Gastrocnemius medialis (tissue), 4 donors: ENCODE data around the gene SP3. TPM values are rescaled to one million over a fixed set of nuclear protein-coding genes. Genes with fewer than 3 reads are reported as not detected.

Experiments used
- ATAC-seq, 2 donors: fragments of 150-250 bp; one replicate each; pipeline ENCODE4 v1.9.1; 2016
- DNase-seq, 2 donors: peaks; one replicate each; pipeline ENCODE4 v3.0.0-alpha.2; 2019
- H3K27ac ChIP-seq, 4 donors: fragments of 200-600 bp; sonication (generic); 1 replicate in 1 of 4; 2 replicates in 3 of 4; pipeline ENCODE4 v1.5.1; 2016 to 2018; ENCODE audit warnings: mild to moderate bottlenecking in 2 of 4, moderate library complexity in 1 of 4
- H3K27me3 ChIP-seq, 3 donors: fragments of 200-600 bp; sonication (generic) in 2 of 3; 1 replicate in 1 of 3; 2 replicates in 2 of 3; pipeline versions ENCODE4 v1.5.1 to v1.6.0; 2016 to 2019; ENCODE audit warnings: mild to moderate bottlenecking in 1 of 3, moderate library complexity in 1 of 3
- H3K36me3 ChIP-seq, 2 donors: fragments of 200-600 bp; sonication (generic) in 1 of 2; one replicate each; pipeline ENCODE4 v1.5.1; 2017 to 2018
- H3K4me1 ChIP-seq, 2 donors: fragments of 200-600 bp; sonication (generic) in 1 of 2; one replicate each; pipeline ENCODE4 v1.5.1; 2016 to 2017; ENCODE audit warnings: mild to moderate bottlenecking in 2 of 2
- H3K4me3 ChIP-seq, 4 donors: fragments of 200-600 bp; sonication (generic) in 3 of 4; 1 replicate in 1 of 4; 2 replicates in 3 of 4; pipeline ENCODE4 v1.5.1; 2016 to 2019; ENCODE audit warnings: mild to moderate bottlenecking in 2 of 4
- H3K9me3 ChIP-seq, 3 donors: fragments of 200-600 bp; sonication (generic) in 2 of 3; 1 replicate in 1 of 3; 2 replicates in 2 of 3; pipeline ENCODE4 v1.5.1; 2016 to 2019
- POLR2A ChIP-seq, 2 donors: fragments of 450-650 bp; IDR thresholded peaks; one replicate each; pipeline ENCODE4 v1.6.1; 2017; ENCODE audit warnings: antibody characterized with exemption in 2 of 2, mild to moderate bottlenecking in 2 of 2, moderate library complexity in 2 of 2
- in situ Hi-C, 4 donors: fragments of 200-750 bp; cut with MboI; loops; one replicate each; pipeline versions ENCODE4 v1.15.0 to v1.8.0; 2017; ENCODE audit warnings: low sequenced_read_pairs in 4 of 4
- intact Hi-C: fragments of 100-400 bp; cut with DNase I; formaldehyde crosslinking; loops from one replicate; pipeline ENCODE4 v1.15.1; 2023; ENCODE audit warnings: low total_unique reads
- total RNA-seq, 4 donors: library from RNA; depleted of rRNA; stranded (reverse); fragments of >200 nt; gene quantifications; one replicate each; pipeline versions ENCODE4 v1.1.0 to v1.2.3, GENCODE V29; 2016
- TF ChIP-seq, protein P1 (sequence below), 5 experiments: fragments of 450-650 bp in 3 of 5; fragments of 200-600 bp in 2 of 5; sonication (generic) in 2 of 5; IDR thresholded peaks in 4 of 5; conservative IDR thresholded peaks in 1 of 5; 1 replicate in 4 of 5; 2 replicates in 1 of 5; pipeline ENCODE4 v1.5.1; 2016 to 2019; ENCODE audit warnings: antibody characterized with exemption in 5 of 5, mild to moderate bottlenecking in 3 of 5, moderate library complexity in 3 of 5

SP3 gene
- total RNA-seq, 4 donors from 2014 or later, result 47.9 to 68.9 (median 58.7) TPM

DNA sequence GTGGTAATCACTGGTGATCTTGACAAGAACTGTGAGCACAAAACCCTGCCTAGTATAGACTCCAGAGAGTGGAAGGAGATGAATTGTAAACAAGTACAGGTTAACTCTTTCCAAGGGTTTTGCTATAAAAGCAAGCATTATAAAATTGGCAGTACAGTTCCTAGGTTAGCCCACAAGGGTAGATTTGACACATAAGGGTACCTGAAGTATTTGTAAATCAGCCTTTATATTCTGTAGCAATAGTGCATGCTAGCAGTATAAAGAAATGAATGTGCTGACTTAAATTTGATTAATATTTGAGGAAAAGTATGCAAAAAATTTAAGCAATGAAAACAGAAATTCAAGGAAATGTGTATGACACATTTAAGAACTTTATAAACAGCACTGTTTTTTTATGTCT, 42.4 kb downstream of the SP3 start:
- H3K27ac ChIP-seq, result no peak overlapping the region
- no peak for ATAC-seq
- peaks cover 0 to 13% of the 10 kb centered on the region in 2 donors for H3K36me3 ChIP-seq
- TF ChIP-seq POLR2A (IDR thresholded peaks at IDR 0.05), result no peak
- TF ChIP-seq, protein P1, sequence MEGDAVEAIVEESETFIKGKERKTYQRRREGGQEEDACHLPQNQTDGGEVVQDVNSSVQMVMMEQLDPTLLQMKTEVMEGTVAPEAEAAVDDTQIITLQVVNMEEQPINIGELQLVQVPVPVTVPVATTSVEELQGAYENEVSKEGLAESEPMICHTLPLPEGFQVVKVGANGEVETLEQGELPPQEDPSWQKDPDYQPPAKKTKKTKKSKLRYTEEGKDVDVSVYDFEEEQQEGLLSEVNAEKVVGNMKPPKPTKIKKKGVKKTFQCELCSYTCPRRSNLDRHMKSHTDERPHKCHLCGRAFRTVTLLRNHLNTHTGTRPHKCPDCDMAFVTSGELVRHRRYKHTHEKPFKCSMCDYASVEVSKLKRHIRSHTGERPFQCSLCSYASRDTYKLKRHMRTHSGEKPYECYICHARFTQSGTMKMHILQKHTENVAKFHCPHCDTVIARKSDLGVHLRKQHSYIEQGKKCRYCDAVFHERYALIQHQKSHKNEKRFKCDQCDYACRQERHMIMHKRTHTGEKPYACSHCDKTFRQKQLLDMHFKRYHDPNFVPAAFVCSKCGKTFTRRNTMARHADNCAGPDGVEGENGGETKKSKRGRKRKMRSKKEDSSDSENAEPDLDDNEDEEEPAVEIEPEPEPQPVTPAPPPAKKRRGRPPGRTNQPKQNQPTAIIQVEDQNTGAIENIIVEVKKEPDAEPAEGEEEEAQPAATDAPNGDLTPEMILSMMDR (IDR thresholded peaks at IDR 0.05 in 4 of 5, conservative IDR thresholded peaks at IDR 0.05 in 1 of 5), result no peak
- intact Hi-C loops (no loop called here), in situ Hi-C loops (no loop called here)
- H3K4me3 ChIP-seq, result no peak overlapping the region
- H3K27me3 ChIP-seq, result no peaks in the 10 kb centered on the region
- DNase-seq, result no peak
- H3K9me3 ChIP-seq, result no peaks in the 10 kb centered on the region
- H3K4me1 ChIP-seq, result peaks cover 36 to 45% of the 10 kb centered on the region in 2 donors

DNA sequence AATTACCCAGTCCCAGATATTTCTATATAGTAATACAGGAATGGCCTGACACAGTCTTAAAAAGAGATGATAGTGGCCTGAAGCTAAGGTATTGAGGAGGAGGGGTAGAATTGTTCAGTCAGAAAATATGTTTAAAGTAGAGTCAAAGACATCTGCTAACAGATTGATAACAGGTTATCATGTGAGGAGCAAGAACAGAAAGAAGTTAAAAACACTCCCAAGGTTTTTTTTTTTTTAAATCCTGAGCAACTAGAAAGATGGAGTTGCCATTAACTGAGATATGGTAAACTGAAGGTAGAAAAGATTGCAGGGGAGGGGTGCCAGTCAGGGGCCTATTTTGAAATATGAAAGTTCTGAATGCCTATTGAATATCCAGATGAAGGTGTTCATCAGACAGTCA, 43.1 kb downstream of the SP3 start:
- ATAC-seq (no peak), DNase-seq (no peak)
- TF ChIP-seq, protein P1 (IDR thresholded peaks at IDR 0.05 in 4 of 5, conservative IDR thresholded peaks at IDR 0.05 in 1 of 5), result no peak
- no peak for TF ChIP-seq POLR2A (IDR thresholded peaks at IDR 0.05)
- in situ Hi-C loops (no loop called here), intact Hi-C loops (no loop called here)
- Histone ChIP-seq H3K27me3 (no peaks in the 10 kb centered on the region), H3K4me3 (no peak overlapping the region), H3K36me3 (peaks cover 0 to 20% of the 10 kb centered on the region in 2 donors), H3K4me1 (peaks cover 36 to 45% of the 10 kb centered on the region in 2 donors), H3K9me3 (no peaks in the 10 kb centered on the region), H3K27ac (no peak overlapping the region)

DNA sequence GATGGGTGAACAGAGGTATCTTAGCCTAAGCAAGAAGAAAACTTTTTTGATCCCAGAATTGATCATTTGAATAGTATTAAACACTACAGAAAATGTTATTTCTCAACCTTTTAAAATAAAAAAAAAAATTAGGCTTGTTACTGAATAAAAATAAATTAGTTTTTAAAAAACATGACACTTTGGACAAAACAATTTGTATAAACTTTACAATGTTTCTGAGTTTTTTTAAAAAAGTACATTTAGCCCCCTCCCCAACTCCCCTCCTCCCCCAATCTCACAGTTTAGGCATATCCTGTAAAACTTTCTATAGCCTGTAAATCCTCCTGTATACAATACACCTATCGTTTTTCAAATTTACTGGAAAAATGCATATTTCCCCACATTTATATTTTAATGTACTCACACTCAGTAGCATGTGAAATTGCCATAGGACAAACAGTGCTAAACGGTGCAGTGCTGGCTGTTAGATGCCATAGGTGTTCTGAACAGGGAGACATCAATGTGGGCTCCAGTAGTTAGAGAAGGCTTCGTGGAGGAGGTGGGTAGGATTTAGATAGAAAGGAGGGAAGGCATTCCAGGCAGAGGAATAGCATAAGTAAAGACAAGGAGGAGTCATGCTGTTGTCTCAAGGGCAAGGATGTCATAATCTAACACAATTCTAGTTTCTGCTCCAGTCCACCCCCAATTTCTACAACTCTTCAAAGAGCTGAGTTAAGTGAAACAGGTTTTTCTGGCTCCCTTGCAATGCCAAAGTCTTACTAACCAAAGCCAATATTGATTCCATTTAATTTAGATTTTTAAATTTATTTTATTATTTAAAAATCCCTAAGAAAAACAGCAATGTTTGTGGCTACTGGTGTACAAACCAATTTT, 50.9 kb downstream of the SP3 start:
- TF ChIP-seq POLR2A (IDR thresholded peaks at IDR 0.05), result no peak
- TF ChIP-seq, protein P1 (IDR thresholded peaks at IDR 0.05 in 4 of 5, conservative IDR thresholded peaks at IDR 0.05 in 1 of 5), result no peak
- H3K9me3 ChIP-seq, result no peaks in the 10 kb centered on the region
- ATAC-seq (no peak), DNase-seq (no peak)
- H3K27me3 ChIP-seq, result no peaks in the 10 kb centered on the region
- peaks cover 0 to 38% of the 10 kb centered on the region in 2 donors for H3K36me3 ChIP-seq
- in situ Hi-C loops (no loop called here), intact Hi-C loops (no loop called here)
- no peak overlapping the region for H3K27ac ChIP-seq
- H3K4me1 ChIP-seq, result peaks cover 0 to 6% of the 10 kb centered on the region in 2 donors
- no peak overlapping the region for H3K4me3 ChIP-seq

DNA sequence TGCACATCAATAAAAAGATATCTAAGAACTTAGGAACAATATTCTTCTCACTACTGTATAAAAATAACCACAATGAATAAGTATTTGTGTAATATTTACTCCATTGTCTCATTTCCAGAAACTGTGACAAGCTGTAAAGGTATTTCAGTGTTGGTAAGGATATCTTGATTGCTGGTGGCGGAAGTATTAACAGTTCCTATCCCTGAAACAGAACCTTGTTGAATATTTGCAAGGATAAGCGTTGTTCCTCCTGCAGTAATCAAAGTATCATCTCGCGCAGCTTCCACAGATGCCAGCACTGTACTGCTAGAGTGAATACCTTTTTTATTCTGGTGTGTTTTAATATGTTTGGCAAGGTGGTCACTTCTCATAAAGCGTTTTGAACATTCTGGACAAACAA, 55.3 kb downstream of the SP3 start:
- Histone ChIP-seq H3K36me3 (peaks cover 0 to 30% of the 10 kb centered on the region in 2 donors), H3K4me3 (no peak overlapping the region), H3K27me3 (no peaks in the 10 kb centered on the region), H3K4me1 (no peaks in the 10 kb centered on the region), H3K9me3 (no peaks in the 10 kb centered on the region), H3K27ac (no peak overlapping the region)
- DNase-seq (no peak), ATAC-seq (no peak)
- intact Hi-C loops (no loop called here), in situ Hi-C loops (no loop called here)
- TF ChIP-seq POLR2A (IDR thresholded peaks at IDR 0.05), result no peak
- TF ChIP-seq, protein P1 (IDR thresholded peaks at IDR 0.05 in 4 of 5, conservative IDR thresholded peaks at IDR 0.05 in 1 of 5), result no peak
